Measurements from ENCODE around the gene FAM217B.

Gene FAM217B

GRCh38 chr20:59976156-59976782 is 36.1 kb downstream of the FAM217B start:
- DNase-seq (ENCODE audit: low read depth, low spot score), result no peak

GRCh38 chr20:59977086-59977485 is 36.9 kb downstream of the FAM217B start:
- no peak for DNase-seq (ENCODE audit: low read depth, low spot score)

- DNase-seq (ENCODE audit: low read depth, low spot score), result no peak
Observed at GRCh38 chr20:59983076-59983475, 42.9 kb downstream of the FAM217B start.

- DNase-seq (ENCODE audit: low read depth, low spot score), result no peak
Observed at GRCh38 chr20:59984541-59984940, 44.4 kb downstream of the FAM217B start.

GRCh38 chr20:59985164-59985563 is 45.0 kb downstream of the FAM217B start:
- DNase-seq (ENCODE audit: low read depth, low spot score), result no peak

GRCh38 chr20:59985864-59986263 is 45.7 kb downstream of the FAM217B start:
- DNase-seq (ENCODE audit: low read depth, low spot score), result no peak

- DNase-seq (ENCODE audit: low read depth, low spot score), result no peak
Observed at GRCh38 chr20:59987135-59987534, 46.9 kb downstream of the FAM217B start.

GRCh38 chr20:59988141-59988540 is 48.0 kb downstream of the FAM217B start:
- no peak for DNase-seq (ENCODE audit: low read depth, low spot score)

- no peak for DNase-seq (ENCODE audit: low read depth, low spot score)
Observed at GRCh38 chr20:59992526-59993084, 52.4 kb downstream of the FAM217B start.

- DNase-seq (ENCODE audit: low read depth, low spot score), result no peak
Observed at GRCh38 chr20:59993736-59994430, 53.7 kb downstream of the FAM217B start.

GRCh38 chr20:59994697-59995122 is 54.5 kb downstream of the FAM217B start:
- DNase-seq (ENCODE audit: low read depth, low spot score), result peak; percentile 79

- no peak for DNase-seq (ENCODE audit: low read depth, low spot score)
Observed at GRCh38 chr20:59996108-59996507, 55.9 kb downstream of the FAM217B start.

- DNase-seq (ENCODE audit: low read depth, low spot score), result no peak
Observed at GRCh38 chr20:59997896-59998295, 57.7 kb downstream of the FAM217B start.

All from iPS DF 19.7 (cell line).